Measurements from ENCODE around the gene CLPTM1L.
"Not testable (repeated sequence)": the region's sequence is repeated elsewhere in the genome, so short reads cannot be mapped to it uniquely, and the experiment has no call there.

Gene CLPTM1L

DNA sequence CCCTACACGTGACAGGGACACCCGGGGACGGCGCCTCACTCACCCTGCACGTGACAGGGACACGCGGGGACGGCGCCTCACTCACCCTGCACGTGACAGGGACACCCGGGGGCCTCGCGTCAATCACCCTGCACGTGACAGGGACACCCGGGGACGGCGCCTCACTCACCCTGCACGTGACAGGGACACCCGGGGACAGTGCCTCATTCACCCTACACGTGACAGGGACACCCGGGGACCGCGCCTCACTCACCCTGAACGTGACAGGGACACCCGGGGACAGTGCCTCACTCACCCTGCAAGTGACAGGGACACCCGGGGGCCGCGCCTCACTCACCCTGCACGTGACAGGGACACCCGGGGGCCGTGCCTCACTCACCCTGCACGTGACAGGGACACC lies 55.3 kb downstream of the CLPTM1L start:
- DNase-seq (ENCODE audit: low spot score) = not testable (repeated sequence)

GRCh38 chr5:1288439-1289335 lies 56.2 kb downstream of the CLPTM1L start:
- no peak for DNase-seq (ENCODE audit: low spot score)

GRCh38 chr5:1285883-1286291 lies 59.0 kb downstream of the CLPTM1L start:
- DNase-seq (ENCODE audit: low spot score) = no peak

- DNase-seq (ENCODE audit: low spot score) = no peak
These were observed 59.8 kb downstream of the CLPTM1L start for GRCh38 chr5:1285141-1285540.

GRCh38 chr5:1284336-1284970 lies 60.4 kb downstream of the CLPTM1L start:
- DNase-seq (ENCODE audit: low spot score) = not testable (repeated sequence)

- not testable (repeated sequence) for DNase-seq (ENCODE audit: low spot score)
These were observed 61.2 kb downstream of the CLPTM1L start for GRCh38 chr5:1283729-1284041.

- not testable (repeated sequence) for DNase-seq (ENCODE audit: low spot score)
These were observed 61.7 kb downstream of the CLPTM1L start for GRCh38 chr5:1282993-1283728.

DNA sequence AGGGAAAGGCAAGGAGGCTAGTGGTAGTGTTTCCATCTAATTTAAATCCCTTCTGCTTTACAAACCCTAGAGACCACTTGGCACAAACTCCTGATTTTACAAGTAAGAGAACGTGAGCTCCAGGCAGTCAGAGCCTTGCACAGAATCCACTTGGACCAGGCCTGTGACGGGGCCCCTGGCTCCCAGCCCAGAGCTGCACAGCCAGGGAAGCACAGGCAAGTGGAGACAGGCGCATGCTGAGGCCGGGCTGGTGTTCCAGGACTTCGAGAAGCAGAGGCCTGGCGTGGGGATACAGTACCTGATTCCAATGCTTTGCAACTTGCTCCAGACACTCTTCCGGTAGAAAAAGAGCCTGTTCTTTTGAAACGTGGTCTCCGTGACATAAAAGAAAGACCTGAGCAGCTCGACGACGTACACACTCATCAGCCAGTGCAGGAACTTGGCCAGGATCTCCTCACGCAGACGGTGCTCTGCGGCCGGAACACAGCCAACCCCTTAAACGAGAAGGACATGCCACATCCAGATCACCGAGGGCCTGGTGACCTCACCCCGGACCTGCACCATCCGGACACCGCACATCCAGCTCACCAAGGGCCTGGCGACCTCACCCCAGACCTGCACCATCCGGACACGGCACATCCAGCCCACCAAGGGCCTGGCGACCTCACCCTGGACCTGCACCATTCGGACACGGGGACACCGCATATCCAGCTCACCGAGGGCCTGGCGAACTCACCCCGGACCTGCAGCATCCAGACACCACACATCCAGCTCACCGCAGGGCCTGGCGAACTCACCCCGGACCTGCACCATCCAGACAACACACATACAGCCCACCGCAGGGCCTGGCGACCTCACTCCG lies 62.5 kb downstream of the CLPTM1L start:
- no peak for DNase-seq (ENCODE audit: low spot score)

GRCh38 chr5:1281038-1281882 lies 63.6 kb downstream of the CLPTM1L start:
- DNase-seq (ENCODE audit: low spot score) = no peak

DNA sequence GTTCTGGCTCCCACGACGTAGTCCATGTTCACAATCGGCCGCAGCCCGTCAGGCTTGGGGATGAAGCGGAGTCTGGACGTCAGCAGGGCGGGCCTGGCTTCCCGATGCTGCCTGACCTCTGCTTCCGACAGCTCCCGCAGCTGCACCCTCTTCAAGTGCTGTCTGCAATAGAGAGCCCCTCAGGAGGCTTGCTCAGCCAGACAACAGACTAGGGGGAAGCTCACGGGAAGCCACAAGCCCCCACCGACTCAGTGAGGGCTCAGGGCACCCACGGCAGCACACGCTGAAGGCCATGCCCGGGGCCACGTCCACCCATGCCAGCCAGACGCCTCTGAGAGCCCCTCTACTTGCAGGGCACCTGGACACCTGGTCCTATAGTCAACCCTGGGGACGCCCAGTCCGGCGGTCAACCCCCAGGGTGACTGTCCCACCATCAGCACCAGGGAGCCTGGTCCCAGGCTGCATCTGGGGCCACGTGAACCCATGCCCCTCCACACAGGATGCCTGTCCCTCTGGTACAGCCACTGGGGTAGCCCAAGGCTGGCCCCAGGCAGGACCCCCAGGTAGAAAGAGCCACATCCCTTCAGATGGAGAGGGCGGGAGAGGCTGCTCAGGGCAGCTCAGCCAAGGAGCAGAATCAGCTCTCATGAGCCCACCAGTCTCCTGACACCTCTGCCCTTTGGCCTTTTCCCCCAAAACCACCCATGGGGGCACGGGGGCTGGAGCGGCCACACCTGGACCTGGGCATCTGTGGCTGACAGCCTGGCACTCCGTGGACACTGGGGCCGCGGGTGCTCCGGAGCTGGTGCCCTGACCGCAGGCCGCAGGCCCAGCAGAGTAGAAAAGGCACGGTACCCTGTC lies 64.5 kb downstream of the CLPTM1L start:
- no peak for DNase-seq (ENCODE audit: low spot score)

DNA sequence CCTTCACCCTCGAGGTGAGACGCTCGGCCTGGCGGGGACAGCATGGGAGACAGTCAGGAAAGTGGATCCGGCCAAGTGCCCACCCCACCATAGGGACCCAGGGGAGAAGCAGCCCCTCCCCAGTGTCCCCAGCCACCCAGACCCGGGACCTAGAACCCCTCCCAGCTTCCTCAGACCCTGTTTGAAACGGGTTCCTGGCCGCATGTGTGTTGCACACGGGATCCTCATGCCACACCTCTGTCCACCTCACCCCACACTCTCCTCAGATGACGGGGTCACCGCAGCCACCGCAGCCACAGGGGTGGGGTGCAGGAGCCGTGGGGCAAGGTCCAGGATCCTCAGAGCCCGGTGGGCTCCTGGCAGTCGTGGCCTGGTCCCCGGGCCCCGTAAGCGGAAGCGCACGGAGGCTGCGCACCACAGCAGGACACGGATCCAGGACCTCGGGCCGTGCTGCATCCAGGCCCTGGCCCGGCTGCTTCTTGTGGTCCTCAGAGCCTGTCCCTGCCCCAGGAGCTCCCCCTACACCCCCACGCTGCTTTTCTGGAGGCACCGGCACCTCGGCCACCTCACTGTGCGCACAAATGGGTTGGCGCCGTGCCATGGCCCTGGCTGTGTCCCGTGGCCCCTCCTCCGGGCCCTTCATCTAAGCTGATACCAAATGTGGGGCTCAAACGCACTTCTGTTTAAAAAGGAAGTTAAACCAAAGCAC lies 65.3 kb downstream of the CLPTM1L start:
- DNase-seq (ENCODE audit: low spot score) = no peak

DNA sequence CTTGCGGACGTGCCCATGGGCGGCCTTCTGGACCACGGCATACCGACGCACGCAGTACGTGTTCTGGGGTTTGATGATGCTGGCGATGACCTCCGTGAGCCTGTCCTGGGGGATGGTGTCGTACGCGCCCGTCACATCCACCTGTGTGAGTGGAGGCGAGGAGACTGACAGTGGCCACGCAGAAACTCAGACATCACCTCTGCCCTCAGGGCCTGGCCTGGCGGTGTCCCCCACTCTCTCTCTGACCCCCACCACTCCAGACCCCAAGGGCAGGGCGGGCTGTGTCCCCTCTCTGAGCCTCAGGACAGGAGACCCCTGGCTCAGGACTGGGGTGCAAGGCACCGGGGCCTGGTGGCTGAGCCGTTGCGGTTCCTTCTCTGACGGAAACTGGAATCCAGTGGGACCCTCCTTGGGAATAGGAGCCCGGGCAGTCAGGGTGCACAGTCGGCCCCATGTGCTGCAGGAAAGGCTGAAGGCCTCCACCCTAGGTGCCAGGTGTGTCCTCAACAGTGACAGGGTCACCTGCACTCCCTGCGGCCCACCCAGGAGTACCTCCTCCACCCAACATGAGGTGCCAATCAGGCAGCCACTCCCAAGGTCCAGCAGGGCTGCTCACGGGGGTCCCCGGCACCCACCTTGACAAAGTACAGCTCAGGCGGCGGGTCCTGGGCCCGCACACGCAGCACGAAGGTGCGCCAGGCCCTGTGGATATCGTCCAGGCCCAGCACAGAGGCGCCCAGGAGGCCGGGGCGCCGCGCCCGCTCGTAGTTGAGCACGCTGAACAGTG lies 66.0 kb downstream of the CLPTM1L start:
- no peak for DNase-seq (ENCODE audit: low spot score)

- no peak for DNase-seq (ENCODE audit: low spot score)
These were observed 66.7 kb downstream of the CLPTM1L start for GRCh38 chr5:1278216-1278615.

DNA sequence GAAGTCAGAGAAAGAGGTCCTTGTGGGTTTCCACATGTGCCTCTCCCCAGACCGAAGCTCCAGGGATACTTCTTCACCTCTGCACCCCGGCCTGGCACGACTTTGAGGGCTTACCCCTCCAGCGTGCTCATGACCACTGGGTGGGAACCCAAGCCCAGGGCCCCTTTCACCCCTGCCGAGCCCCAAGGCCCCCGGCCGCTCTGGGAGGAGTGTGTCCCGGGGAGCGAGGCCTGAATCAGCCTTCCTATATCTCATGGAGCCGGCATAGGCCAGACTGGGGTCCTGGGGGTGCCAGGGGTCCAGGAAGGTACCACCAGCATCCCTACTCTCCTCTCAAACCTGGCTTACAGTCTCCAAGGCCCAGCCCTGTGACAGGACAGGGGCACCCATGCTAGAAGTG lies 67.1 kb downstream of the CLPTM1L start:
- no peak for DNase-seq (ENCODE audit: low spot score)

DNA sequence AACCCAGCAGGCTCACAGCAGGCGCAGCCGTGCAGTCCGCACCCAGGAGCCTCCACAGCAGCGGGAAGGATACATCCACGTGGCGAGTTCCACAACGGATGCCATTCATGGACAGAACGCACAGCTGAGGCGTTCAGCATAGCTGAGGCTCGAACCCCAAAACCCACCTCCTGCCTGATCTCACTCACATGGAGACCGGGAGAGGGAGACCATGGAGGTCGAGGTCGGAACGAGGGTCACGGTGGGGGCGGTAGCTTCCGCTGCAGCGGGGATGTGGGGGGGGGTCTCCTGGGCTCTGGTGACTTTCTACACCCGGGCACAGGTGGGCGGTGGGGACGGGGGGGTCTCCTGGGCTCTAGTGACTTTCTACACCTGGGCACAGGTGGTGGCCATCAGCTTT lies 67.6 kb downstream of the CLPTM1L start:
- no peak for DNase-seq (ENCODE audit: low spot score)

DNA sequence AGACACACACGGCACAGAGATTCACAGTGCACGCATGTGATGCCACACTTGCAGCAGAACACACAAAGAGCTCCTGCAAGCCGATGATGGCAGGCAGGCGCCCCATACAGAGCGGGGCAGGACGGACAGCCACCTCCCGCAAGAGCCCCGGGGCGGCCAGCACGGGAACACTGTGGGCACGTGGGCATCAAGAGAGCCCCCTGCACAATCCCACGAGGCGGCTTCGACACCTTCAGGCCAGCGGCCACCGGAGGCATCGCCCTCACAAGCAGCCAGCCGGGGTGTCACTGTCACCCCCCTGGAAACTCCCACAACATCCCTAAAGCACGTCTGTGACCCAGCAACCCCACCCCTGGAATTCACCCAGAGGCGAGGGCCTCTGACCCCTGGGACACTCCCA lies 68.0 kb downstream of the CLPTM1L start:
- DNase-seq (ENCODE audit: low spot score) = no peak

GRCh38 chr5:1275397-1276391 lies 69.2 kb downstream of the CLPTM1L start:
- not testable (repeated sequence) for DNase-seq (ENCODE audit: low spot score)
